ENCODE data around the gene PREPL. TPM values are rescaled to one million over a fixed set of nuclear protein-coding genes. Genes with fewer than 3 reads are reported as not detected.

The PREPL gene
- polyA plus RNA-seq, 3 donors = 2.6 to 10.8 (median 8.0) TPM

DNA sequence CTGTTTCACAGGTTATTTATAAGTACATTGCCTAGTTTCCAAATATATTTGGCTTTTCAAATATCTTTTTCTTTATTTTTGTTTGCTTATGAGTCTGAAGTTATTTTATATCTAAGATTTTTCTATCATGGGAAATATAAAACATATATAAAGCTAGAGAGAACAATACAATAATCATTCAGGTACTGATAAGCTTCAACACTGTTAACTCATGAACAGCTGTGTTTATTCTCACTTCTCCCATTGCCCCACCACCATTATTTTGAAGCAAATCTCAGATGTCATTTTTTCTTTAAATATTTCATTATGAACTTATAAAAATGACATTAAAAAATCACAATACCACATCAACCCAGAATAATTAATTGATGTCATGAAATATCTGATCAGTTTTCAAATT, 10.2 kb upstream of the PREPL start:
- H3K27me3 ChIP-seq (ENCODE audit: control insufficient read depth in 2 of 2, insufficient read depth in 2 of 2, low read length in 2 of 2) = no peaks in the 10 kb centered on the region
- no peaks in the 10 kb centered on the region for H3K9me3 ChIP-seq (replicated peaks in 1 of 2; ENCODE audit: control insufficient read depth in 1 of 2, insufficient read depth in 1 of 2, low read length in 2 of 2)
- no peak overlapping the region for H3K4me3 ChIP-seq (replicated peaks in 1 of 3; ENCODE audit: low read depth in 2 of 3, low read length in 3 of 3)
- Mint-ChIP-seq H3K9me3 (no peaks in the 10 kb centered on the region), H3K36me3 (peaks cover 13 to 15% of the 10 kb centered on the region in 2 donors), H3K4me3 (no peak overlapping the region), H3K4me1 (no peaks in the 10 kb centered on the region), H3K27ac (no peak overlapping the region), H3K27me3 (ENCODE audit: low read depth in 3 of 3) (peaks cover 0 to 1% (median 0%) of the 10 kb centered on the region in 3 donors)
- intact Hi-C loops (cut with micrococcal nuclease) = no loop called here
- no peak overlapping the region for H3K4me2 ChIP-seq (replicated peaks; ENCODE audit: extremely low read depth, low read length, poor library complexity, severe bottlenecking)
- no peak overlapping the region for H2AFZ ChIP-seq (ENCODE audit: insufficient read depth, low read depth, low read length, poor library complexity, severe bottlenecking)
- H4K20me1 ChIP-seq (ENCODE audit: insufficient read depth, low read length) = peaks cover 4% of the 10 kb centered on the region
- TF ChIP-seq, protein P1, sequence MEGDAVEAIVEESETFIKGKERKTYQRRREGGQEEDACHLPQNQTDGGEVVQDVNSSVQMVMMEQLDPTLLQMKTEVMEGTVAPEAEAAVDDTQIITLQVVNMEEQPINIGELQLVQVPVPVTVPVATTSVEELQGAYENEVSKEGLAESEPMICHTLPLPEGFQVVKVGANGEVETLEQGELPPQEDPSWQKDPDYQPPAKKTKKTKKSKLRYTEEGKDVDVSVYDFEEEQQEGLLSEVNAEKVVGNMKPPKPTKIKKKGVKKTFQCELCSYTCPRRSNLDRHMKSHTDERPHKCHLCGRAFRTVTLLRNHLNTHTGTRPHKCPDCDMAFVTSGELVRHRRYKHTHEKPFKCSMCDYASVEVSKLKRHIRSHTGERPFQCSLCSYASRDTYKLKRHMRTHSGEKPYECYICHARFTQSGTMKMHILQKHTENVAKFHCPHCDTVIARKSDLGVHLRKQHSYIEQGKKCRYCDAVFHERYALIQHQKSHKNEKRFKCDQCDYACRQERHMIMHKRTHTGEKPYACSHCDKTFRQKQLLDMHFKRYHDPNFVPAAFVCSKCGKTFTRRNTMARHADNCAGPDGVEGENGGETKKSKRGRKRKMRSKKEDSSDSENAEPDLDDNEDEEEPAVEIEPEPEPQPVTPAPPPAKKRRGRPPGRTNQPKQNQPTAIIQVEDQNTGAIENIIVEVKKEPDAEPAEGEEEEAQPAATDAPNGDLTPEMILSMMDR (IDR thresholded peaks at IDR 0.05) = no peak
- H3K9ac ChIP-seq (ENCODE audit: insufficient read depth, low read length, poor library complexity, severe bottlenecking) = no peak overlapping the region
- peaks cover 5% of the 10 kb centered on the region for H3K79me2 ChIP-seq (ENCODE audit: insufficient read depth, low read length)
- no peak for DNase-seq
- H3K27ac ChIP-seq (ENCODE audit: low read depth in 1 of 2, low read length in 2 of 2) = no peak overlapping the region
- H3K36me3 ChIP-seq (replicated peaks in 1 of 2; ENCODE audit: control insufficient read depth in 1 of 2, insufficient read depth in 2 of 2, low read length in 2 of 2) = peaks cover 0 to 2% of the 10 kb centered on the region in 2 donors
- H3K4me1 ChIP-seq (ENCODE audit: control insufficient read depth in 1 of 2, insufficient read depth in 2 of 2, low read length in 2 of 2) = no peaks in the 10 kb centered on the region

DNA sequence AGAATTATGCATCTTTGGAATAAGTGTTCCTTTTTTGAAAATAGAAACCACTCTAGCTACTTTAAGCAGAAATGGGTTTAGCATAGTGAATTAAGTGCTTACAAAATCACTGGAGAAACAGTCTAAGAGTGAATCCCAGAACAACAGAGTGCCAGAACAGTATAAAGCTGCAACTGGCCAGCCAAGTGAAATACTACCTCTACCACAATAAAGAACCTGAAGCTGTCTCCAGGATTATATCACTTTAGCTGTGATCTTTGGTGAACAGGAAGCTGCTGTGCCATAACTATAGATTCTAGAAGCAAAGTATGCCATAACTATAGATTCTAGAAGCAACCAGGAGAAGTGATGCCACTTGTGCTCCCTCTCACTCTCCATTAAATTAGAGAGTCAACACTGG, 8.1 kb upstream of the PREPL start:
- Mint-ChIP-seq H3K27ac (no peak overlapping the region), H3K27me3 (ENCODE audit: low read depth in 3 of 3) (peaks cover 0 to 1% (median 0%) of the 10 kb centered on the region in 3 donors), H3K4me3 (no peak overlapping the region), H3K9me3 (no peaks in the 10 kb centered on the region), H3K36me3 (peaks cover 11 to 13% of the 10 kb centered on the region in 2 donors), H3K4me1 (no peaks in the 10 kb centered on the region)
- Histone ChIP-seq H3K27ac (ENCODE audit: low read depth in 1 of 2, low read length in 2 of 2) (no peak overlapping the region), H3K27me3 (ENCODE audit: control insufficient read depth in 2 of 2, insufficient read depth in 2 of 2, low read length in 2 of 2) (no peaks in the 10 kb centered on the region), H3K4me1 (ENCODE audit: control insufficient read depth in 1 of 2, insufficient read depth in 2 of 2, low read length in 2 of 2) (no peaks in the 10 kb centered on the region), H3K36me3 (replicated peaks in 1 of 2; ENCODE audit: control insufficient read depth in 1 of 2, insufficient read depth in 2 of 2, low read length in 2 of 2) (peaks cover 0 to 2% of the 10 kb centered on the region in 2 donors), H2AFZ (ENCODE audit: insufficient read depth, low read depth, low read length, poor library complexity, severe bottlenecking) (no peak overlapping the region), H4K20me1 (ENCODE audit: insufficient read depth, low read length) (peaks cover 4% of the 10 kb centered on the region), H3K79me2 (ENCODE audit: insufficient read depth, low read length) (peaks cover 5% of the 10 kb centered on the region), H3K4me2 (replicated peaks; ENCODE audit: extremely low read depth, low read length, poor library complexity, severe bottlenecking) (no peak overlapping the region), H3K4me3 (replicated peaks in 1 of 3; ENCODE audit: low read depth in 2 of 3, low read length in 3 of 3) (no peak overlapping the region), H3K9ac (ENCODE audit: insufficient read depth, low read length, poor library complexity, severe bottlenecking) (no peak overlapping the region), H3K9me3 (replicated peaks in 1 of 2; ENCODE audit: control insufficient read depth in 1 of 2, insufficient read depth in 1 of 2, low read length in 2 of 2) (no peaks in the 10 kb centered on the region)
- intact Hi-C loops (cut with micrococcal nuclease) = loop anchor here (10.0 kb wide), 2 partner anchors 375 to 775 kb away; partner anchors contain the start of genes LRPPRC (in 1 of the 2) and THADA (in 1 of the 2)
- TF ChIP-seq, protein P1 (IDR thresholded peaks at IDR 0.05) = no peak
- no peak for DNase-seq

Measured in CD14-positive monocyte (primary cell).